HG02642 (cell line): ENCODE data around the gene MAPK13.
A peak's percentile ranks its signal among the peaks of the same experiment; 100 is the strongest.
"Not testable (repeated sequence)": the region's sequence is repeated elsewhere in the genome, so short reads cannot be mapped to it uniquely, and the experiment has no call there.

Source experiments
- ATAC-seq: cut with Tn5 transposase; IDR thresholded peaks from one replicate; pipeline ENCODE4 v1.9.1; 2021; ENCODE audit warnings: mild to moderate bottlenecking; ENCODE audit not compliant: unreplicated experiment, poor library complexity

MAPK13 gene

DNA sequence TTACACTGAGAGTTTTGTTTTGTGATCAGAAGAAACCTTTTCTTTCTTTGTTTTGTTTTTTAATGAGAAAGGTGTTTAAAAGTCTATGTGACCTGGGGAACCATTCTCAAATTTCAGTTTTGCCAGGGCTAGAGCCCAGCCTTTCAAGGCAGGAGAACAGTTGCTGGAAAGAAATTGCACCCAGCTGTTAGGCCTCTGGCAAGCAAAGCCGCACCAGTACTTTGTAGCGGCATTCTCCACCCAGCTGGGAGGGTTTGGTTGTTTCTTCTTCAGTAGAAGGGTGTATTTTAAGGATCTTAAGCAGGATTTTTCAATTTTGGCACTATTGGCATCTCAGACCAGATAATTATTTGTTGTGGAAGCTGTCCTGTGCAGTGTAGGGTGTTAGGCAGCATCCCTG is 16.6 kb upstream of the MAPK13 start:
- ATAC-seq, result no peak

DNA sequence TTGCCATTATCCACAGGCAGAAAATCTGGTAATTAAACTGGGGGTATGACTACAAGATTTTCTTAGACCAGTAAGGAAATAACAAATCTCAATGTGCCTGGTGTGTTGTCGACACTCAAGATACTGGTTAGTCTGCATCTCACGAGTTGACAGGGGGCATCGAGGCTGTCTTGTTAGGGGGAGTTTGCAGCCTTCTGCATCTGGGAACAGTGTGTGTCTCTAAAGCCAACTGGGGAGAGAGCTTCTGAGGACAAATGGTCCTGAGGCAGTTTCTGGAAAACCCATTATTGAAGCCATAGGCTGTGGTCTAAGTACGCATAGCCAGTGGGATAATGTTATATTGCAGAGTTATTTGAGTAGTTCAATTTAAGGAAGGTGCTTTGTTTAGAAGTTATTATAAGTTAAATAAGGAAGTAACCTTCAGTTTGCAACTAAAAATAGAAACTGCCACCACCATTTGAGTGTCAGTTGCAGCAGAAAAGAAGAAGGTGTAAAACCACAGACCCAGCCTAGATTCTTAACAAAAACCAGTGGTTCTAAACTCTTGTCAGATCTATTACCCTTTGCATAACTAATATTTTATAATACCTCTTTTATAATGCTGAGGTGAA is 15.4 kb upstream of the MAPK13 start:
- ATAC-seq, result no peak

DNA sequence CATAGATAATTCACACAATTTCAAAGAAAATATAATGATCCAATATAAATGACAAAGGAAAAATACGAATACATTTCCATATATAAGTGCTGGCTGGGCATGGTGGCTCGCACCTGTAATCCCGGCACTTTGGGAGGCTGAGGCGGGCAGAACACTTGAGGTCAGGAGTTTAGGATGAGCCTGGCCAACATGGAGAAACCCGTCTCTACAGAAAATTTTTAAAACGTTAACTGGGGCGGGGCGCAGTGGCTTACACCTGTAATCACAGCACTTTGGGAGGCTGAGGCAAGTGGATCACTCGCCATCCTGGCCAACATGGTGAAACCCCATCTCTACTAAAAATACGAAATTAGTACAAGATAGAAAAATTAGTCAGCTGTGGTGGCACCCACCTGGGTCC is 14.9 kb upstream of the MAPK13 start:
- ATAC-seq, result no peak

- ATAC-seq, result no peak
These were observed 14.0 kb upstream of the MAPK13 start for GRCh38 chr6:36116066-36116864.

GRCh38 chr6:36116943-36117342 is 13.4 kb upstream of the MAPK13 start:
- no peak for ATAC-seq

DNA sequence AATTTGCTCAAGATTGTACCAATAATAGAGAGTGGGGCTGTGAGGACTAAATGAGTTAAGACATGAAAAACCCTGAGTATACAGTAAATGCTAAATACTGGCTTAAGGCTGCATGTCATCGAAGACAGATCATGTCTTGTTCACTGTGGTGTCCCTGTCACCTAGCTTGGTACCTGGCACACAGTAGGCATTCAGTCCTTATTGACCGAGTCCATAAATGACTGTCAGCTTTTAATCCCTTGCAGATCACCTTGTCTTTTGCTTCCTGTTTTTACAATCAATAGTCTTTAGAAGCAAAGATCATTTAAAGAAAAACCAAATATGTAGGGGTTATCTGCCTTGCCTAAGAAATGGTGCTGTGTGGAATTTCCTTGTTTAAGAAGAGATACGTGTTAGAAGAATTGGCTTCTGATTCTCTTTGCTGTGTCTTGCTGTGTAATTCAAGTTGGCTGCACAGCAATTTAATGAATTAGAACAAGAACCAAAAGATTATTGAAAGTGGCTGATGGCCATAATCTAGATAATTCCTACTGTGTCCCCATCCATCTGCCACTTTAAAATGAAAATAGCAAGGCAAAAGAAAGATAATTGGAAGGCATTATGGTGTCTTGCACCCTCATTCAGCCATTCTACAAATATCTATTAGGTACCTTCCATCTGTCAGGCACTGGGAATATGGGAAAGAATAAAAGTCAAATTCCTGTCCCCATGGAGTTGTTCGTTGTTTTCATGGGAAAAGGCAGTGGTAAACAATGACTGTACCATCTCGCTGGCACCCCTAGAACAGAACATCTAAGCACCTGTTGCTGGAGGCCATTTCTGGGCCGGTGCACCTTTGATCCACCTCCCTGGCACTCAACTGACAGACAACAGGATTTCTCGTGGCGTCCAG is 12.4 kb upstream of the MAPK13 start:
- no peak for ATAC-seq

GRCh38 chr6:36118550-36119107 is 11.7 kb upstream of the MAPK13 start:
- ATAC-seq, result no peak

- ATAC-seq, result no peak
These were observed 11.1 kb upstream of the MAPK13 start for GRCh38 chr6:36119209-36119608.

DNA sequence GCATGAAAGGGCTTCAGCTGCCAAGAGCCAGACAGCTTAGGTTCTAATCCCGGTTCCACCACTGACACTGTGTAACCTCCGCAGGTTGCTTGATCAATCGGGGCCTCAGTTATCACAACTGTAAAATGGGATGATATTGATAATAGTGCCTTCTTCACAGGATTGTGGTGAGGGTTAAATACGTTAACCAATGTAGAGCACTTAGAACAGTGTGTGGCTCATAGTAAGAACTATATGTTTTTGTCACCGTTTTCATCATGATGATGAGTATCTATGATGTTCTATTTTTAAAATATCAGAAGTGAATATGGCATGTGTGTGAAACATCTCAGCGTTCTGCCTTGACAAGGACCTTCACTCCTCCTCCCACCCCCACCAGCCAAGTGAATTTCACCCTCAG is 10.3 kb upstream of the MAPK13 start:
- ATAC-seq, result no peak

- ATAC-seq, result no peak
These were observed 9.8 kb upstream of the MAPK13 start for GRCh38 chr6:36120539-36120938.

GRCh38 chr6:36120979-36121786 is 9.1 kb upstream of the MAPK13 start:
- no peak for ATAC-seq

GRCh38 chr6:36121787-36122494 is 8.4 kb upstream of the MAPK13 start:
- ATAC-seq, result no peak

GRCh38 chr6:36122495-36123269 is 7.6 kb upstream of the MAPK13 start:
- ATAC-seq, result no peak

DNA sequence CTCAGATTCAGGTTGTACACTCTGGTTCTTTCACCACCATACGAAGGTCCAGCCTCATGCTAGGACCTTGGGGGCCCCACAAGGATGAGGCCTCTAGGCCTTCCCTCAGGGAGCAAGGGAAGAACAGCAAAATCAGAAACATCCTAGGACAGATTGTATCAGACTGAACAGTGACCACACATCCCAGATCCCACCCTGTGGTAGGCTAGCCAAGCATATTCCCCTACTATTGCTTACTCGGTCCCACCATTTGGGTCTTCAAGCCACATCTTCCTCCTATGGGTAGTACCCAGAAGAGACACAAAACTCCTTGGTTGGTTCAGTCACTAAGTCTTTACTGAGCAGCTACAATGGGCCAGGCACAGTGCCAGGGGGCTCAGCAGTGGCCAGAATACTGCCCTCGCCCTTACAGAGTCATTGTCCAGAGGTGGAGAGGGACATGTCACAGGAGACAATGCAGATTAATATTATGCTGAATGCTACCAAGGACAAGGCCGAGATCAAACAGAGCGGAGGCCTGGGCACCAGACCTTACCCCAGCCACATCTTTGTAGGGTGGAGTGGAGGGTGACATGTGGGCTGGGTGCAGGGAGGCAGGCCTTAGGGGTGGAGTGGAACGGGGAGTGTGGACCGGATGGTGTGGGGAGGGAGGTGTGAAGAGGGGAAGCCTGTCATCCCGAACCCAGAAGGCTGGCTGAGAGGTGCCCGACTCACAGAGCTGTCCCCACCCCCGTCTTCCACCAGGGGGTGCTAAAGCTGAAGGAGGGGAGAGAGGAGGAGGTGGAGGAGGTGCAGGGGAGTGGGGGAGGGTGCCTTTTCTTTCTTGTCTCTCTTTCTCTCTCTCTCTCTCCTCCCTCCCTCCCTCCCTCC is 6.8 kb upstream of the MAPK13 start:
- peak; percentile 60 for ATAC-seq

DNA sequence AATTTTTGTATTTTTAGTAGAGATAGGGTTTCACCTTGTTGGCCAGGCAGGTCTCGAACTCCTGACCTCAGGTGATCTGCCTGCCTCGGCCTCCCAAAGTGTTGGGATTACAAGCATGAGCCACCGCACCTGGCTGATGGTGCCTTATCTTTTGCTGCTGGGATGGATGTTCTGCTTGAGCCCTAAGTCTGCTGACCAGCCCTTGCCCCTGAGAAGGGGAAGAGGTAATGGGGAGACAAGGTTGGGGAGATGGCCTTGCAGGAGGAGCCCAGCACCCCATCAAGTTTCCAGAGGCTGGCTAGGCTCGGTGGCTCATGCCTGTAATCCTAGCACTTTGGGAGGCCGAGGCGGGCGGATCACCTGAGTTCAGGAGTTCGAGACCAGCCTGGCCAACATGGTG is 6.0 kb upstream of the MAPK13 start:
- ATAC-seq, result not testable (repeated sequence)

GRCh38 chr6:36124881-36125280 is 5.4 kb upstream of the MAPK13 start:
- ATAC-seq, result no peak

DNA sequence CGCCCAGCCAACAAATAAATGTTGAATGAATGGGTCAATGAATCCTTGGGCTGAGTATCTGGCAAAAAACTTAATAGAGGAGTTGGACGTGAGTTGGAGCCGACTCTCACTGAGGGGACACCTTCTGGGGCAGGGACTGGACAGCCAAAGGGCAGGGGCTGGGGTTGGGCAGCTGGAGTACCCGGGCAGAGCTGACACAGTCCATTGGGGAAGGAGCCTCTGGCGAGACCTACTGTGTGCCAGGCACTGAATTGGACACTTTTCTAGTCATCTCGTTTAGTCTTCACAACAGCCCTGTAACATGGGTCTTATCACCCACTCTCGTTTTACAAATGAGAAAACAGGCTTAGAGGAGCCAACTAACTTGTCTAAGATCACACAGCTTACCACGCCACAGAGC is 4.7 kb upstream of the MAPK13 start:
- ATAC-seq, result no peak

GRCh38 chr6:36126121-36126520 is 4.2 kb upstream of the MAPK13 start:
- no peak for ATAC-seq
